Stimulated activated CD4-positive, alpha-beta T cell treated with anti-CD3 and anti-CD28 coated beads, TNF-alpha, amount 100 ng/mL, for 4 hours (primary cell): ENCODE data around the gene TMEM9.

Experiments used
- DNase-seq, 3 experiments: peaks; one replicate each; pipeline ENCODE4 v3.0.0-alpha.2; 2020; ENCODE audit warnings: low read depth in 3 of 3

TMEM9 gene

DNA sequence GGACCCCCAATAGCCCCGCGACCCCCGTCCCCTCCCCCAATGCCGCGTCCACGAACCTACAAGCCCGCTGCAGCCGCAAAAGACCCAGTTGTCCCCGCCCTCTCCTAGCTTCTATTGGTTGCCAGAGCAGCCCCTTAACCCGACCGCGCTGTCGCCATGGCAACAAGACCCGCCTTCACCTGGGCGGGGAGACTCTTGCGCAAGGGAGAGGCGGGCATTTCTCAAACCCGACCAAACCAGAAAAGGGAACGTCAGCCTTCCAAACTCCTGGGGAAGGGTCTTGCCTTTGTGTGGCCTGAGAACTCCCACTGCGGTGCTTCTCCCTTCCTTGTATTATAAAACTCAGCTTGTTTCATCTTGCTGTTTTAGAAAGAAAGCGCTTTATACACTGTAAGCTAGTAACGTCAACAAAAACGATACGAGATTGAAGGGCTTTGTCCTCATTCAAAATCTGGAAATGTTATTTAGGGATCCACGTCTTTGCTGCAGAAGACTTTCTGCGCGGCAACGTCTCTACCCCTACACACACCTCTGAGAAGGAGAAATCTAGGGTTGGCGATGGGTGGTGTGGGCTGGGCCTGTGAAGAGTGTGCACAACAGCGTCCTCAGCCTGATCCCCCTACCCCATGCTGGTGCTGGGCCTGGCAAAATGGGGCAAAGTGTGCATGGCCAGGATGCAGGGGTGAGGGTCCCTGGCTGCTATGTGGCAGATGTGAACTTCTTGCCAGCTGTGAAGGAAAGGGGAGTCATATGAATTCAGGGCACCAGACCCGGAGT, at the start of gene TMEM9:
Gene TMEM9, minus strand, starts transcription at position 86 of the 777 bp plus-strand sequence. CDS start 551 bp downstream, outside the sequence.
- DNase-seq = peak; percentile 97 to 98 (median 97)

DNA sequence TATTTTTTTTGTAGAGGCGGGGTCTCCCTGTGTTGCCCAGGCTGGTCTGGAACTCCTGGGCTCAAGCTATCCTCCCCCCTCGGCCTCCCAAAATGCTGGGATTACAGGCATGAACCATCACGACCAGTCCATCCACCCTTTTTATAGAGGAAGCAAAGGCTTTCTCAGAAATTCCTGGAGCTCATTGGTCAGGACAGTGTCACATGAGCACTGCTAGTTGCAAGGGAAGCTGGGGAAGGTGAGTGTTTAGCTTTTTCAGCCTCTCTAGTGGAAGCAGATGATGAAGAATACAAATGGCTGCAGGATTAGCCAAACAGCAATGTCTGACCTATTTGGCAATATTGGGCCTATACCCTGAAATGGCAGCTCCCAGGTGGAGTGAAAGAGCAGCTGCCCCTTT, 44.3 kb upstream of the TMEM9 start:
- no peak for DNase-seq

DNA sequence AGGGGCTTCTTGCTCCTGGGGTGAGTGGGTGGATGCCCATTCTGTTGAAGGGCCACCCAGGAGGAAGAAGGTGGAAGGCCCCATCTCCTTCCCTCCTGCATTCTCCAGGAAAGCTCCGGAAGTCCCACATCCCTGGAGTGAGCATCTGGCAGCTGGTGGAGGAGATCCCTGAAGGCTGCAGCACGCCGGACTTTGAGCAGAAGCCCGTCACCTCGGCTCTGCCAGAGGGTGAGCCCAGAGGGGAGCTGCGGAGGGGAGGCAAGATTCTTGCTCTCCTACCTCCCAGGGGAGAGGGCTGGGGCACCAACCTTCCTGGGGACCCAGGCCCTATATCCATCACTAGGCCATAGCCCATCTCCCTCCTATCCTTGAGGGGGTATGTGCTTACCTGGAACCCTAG, 39.8 kb upstream of the TMEM9 start:
- no peak for DNase-seq

- DNase-seq = no peak
Measured at GRCh38 chr1:201192261-201192788, 38.1 kb upstream of the TMEM9 start.

GRCh38 chr1:201191653-201192260, 37.5 kb upstream of the TMEM9 start:
- no peak for DNase-seq

DNA sequence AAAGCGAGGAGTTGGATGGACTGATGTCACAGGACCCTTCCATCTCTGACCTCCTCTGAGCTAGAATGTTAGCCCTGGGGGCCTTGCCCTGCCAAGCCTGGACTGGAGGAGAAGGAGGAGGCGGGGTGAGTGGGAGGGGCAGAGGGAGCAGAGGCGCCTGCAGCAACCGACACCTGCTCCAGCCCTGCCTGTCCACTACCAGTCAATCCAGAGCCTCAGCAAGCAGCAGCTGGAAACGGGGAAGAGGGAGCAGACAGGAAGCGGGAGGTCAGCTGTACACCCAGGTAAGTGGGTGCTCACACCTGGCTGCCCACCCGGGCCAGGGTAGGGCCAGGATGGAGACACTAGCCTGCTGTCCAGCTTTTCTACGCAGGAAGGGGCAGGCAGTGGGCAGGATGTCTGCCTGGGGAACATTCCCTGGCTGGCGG, 36.4 kb upstream of the TMEM9 start, which contains the start of gene IGFN1:
Gene IGFN1, plus strand, starts transcription at position 201 of the 428 bp plus-strand sequence. CDS start 2,470 bp downstream, outside the sequence.
- DNase-seq = no peak

DNA sequence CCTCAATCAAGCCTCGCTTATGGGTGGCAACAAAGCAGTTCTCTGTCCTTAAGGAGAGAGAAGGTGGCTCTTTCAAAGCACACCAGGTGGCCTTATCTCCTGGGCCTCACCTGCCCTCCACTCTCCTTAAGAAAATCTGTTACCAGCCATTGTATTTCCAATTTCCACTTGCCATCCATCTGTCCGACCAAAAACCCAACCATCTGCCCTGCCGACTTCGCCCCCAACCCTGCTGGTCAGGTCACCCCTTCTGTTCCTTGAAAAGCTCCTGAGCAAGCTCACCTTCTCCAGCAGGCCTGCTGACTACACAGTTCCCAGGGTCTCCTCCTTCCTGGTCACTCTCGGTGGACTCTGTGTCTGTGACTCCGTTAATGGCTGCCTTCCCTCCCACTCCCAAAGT, 35.7 kb upstream of the TMEM9 start:
- DNase-seq = no peak

DNA sequence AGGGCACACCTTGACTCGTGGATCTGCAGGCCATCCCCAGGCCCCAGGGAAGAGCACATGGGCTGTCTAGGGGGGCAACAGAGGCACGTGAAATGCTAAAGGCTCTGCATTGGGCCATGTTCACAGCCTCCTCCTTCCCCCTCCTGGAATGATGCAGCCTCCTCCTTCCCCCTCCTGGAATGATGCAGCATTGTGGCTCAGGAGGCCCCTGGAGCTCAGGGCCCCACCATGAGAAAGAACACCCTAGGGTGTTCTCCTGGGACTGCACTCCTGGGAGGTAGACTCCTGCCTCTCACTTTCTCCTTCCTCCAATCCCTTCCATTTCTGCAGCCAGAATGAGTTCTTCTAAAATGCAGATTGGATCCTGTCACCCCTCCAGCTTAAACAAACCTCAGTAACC, 34.8 kb upstream of the TMEM9 start:
- no peak for DNase-seq

- DNase-seq = no peak
Measured at GRCh38 chr1:201186192-201186591, 31.9 kb upstream of the TMEM9 start.

- DNase-seq = no peak
Measured at GRCh38 chr1:201185527-201186128, 31.4 kb upstream of the TMEM9 start.

DNA sequence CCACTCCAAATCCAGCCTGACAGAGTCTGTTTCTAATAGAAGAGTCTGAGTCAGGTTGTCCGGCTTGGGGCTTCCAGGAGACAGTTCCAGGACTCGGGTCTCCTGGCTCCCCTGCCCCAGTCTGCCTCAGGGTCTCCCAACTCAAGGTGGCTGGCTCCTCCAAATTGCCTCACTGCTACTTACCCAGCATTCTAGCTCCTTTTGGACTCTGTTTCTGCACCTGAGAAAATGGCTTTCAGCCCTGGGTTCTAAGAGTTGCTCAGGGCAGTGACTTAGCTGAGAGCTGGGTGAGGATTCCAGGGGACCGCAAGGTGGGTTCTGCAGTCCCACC, 30.8 kb upstream of the TMEM9 start:
- DNase-seq = no peak

DNA sequence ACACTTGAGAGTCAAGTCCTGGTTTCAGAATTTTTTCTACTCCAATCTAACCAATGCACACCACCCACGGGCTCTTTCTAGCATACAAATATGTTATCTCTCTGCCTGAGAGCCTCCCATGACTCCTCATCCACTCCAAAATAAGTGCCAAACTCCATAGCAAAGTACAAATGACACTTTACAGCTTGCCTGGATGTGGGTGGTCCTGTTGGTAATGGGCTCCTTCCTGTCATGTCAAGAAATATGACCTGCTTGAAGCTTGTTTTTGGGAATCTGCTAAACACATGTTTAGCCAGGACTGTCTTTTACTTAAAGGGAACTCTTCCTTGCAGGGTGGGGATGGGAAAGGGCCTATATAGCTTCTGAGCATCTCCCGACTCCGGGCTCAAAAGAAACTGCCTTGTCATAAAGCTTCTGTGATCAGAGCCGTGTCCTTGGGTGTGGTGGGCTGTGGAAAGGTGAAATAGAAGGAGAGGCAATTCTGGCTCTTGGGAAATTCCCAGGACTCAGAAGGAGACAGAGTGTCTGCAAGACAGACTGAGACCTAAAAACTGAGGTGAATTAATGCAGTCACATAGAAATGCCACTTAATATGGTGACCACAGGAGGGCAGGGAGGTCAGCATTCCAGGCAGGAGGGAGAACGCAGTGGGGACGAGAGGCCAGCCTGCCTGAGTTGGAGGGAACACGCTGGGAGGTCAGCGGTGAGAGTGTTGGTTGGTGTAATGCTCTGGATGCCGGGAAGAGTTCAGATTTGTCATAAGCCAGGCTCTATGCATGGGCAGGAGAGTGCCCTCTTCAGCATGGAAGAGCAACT, 30.2 kb upstream of the TMEM9 start:
- no peak for DNase-seq

- DNase-seq = no peak
Measured at GRCh38 chr1:201183753-201184152, 29.5 kb upstream of the TMEM9 start.

DNA sequence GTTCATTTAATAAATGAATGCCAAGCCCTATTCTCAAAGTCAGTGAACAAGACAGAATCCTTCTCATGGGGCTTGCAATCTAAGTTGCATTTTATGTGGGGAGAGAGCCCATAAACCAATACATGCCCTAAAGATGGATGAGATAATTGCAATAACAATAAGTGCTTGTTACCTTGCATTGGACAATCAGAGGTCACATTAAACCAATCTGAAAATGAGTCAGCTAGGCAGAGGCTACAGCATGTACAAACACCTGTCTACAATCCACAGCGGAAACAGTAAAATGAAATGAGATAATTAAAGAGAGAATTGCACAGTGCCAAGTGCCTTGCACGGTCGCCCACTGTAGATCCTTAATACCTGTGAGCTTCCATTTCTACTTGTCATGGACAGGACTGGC, 28.9 kb upstream of the TMEM9 start:
- DNase-seq = no peak

- DNase-seq = no peak
Measured at GRCh38 chr1:201181726-201182125, 27.5 kb upstream of the TMEM9 start.

- no peak for DNase-seq
Measured at GRCh38 chr1:201181323-201181722, 27.0 kb upstream of the TMEM9 start.

GRCh38 chr1:201180901-201181300, 26.6 kb upstream of the TMEM9 start:
- no peak for DNase-seq

GRCh38 chr1:201180141-201180540, 25.9 kb upstream of the TMEM9 start:
- no peak for DNase-seq

DNA sequence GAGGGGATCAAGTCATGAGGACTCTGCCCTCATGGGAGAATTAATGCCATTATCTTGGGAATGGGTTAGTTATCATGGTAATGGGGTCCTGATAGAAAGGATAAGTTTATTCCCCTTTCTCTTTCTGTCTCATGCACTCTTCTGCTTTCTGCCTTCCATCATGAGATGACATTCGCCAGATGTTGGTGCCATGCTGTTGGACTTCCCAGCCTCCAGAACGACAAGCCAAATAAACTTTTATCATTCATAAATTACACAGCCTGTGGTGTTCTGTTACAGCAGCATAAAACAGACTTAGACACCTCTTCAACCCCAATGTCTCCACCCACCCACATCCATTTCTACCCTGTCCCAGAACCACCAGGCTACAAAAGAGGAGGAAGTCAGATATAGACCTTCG, 24.4 kb upstream of the TMEM9 start:
- no peak for DNase-seq

DNA sequence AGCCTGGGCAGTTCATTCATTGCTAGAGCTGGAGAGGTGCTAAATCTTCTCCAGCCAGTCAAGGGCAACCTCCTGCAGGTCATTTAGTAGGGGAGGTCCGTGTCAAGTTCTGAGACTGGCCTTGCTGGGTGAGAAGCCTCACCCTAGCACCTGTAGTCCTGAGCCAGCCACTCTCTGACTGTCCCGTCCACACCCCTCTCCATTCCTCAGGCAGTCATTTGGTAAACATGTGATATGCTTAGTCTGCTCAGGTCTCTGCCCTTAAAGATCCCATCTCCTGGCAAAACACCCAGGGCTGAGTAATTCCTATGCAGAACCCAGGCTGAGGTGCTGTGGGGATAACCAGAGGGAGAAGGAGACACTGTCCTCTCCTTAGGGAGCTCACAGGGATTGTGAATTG, 22.7 kb upstream of the TMEM9 start:
- no peak for DNase-seq

GRCh38 chr1:201175820-201176500, 21.7 kb upstream of the TMEM9 start:
- DNase-seq = no peak
